Mesothelial cell of epicardium (in vitro differentiated cells): ENCODE data around the gene CST4. TPM values are rescaled to one million over a fixed set of nuclear protein-coding genes. Genes with fewer than 3 reads are reported as not detected.
"Not testable (repeated sequence)": the region's sequence is repeated elsewhere in the genome, so short reads cannot be mapped to it uniquely, and the experiment has no call there.

Source experiments
- DNase-seq, 2 experiments: peaks; one replicate each; pipeline ENCODE4 v3.0.0; 2021; ENCODE audit warnings: low spot score in 2 of 2; ENCODE audit not compliant: unreplicated experiment in 2 of 2
- H3K27ac Mint-ChIP-seq: 2 replicates; pipeline ENCODE4 v1.8.0; 2021; ENCODE audit warnings: mixed read lengths
- H3K27me3 Mint-ChIP-seq: 2 replicates; pipeline ENCODE4 v1.8.0; 2021; ENCODE audit warnings: low read depth, mixed read lengths
- H3K36me3 Mint-ChIP-seq: 2 replicates; pipeline ENCODE4 v1.8.0; 2021; ENCODE audit warnings: mixed read lengths
- H3K4me1 Mint-ChIP-seq: 2 replicates; pipeline ENCODE4 v1.8.0; 2021; ENCODE audit warnings: mixed read lengths
- H3K4me3 Mint-ChIP-seq: 2 replicates; pipeline ENCODE4 v1.8.0; 2021; ENCODE audit warnings: mild to moderate bottlenecking, moderate library complexity, mixed read lengths
- H3K9me3 Mint-ChIP-seq: 2 replicates; pipeline ENCODE4 v1.8.0; 2021; ENCODE audit warnings: mixed read lengths
- total RNA-seq: library from RNA; stranded (reverse); gene quantifications from 3 replicates; pipeline ENCODE4 v1.2.1, GENCODE V29; 2021
- TF ChIP-seq, protein P1 (sequence below): fragments of 200-600 bp; sonication (generic); IDR thresholded peaks from one replicate; pipeline ENCODE4 v1.5.0; 2021; ENCODE audit warnings: antibody characterized with exemption; ENCODE audit not compliant: unreplicated experiment

Gene CST4, protein sequence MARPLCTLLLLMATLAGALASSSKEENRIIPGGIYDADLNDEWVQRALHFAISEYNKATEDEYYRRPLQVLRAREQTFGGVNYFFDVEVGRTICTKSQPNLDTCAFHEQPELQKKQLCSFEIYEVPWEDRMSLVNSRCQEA
- total RNA-seq: not detected in 3 replicates

DNA sequence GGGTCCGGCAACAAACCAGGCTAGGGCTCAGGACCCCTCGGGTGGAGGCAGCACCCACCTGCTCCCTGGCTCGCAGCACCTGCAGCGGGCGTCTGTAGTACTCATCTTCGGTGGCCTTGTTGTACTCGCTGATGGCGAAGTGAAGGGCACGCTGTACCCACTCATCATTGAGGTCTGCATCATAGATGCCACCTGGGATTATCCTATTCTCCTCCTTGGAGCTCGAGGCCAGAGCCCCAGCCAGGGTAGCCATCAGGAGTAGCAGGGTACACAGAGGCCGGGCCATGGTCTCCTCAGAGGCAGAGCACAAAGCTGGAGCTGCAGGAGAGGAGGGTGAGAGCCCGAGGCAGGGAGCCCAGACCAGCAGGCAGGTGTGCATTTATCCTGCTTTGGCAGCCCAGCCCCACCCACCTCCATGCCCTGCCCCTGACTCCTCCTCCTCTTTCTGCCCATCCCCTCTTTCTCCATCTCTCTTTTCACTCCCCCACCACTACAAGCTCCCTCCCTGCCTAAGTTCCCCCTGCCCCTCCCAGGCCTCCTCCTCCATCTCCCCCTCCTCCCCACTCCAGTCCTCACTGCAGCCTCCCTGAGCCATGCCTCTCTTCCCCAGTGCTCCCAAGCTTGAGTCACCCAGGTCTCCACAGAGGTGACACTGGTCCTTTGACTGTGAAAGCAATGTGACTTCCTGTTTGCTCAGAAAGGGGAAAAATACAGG lies at the start of gene CST4:
CST4 (minus strand) TSS at position 355 of the 715 bp plus-strand sequence; CDS start at position 286, 69 bp downstream.
- not testable (repeated sequence) for H3K4me1 Mint-ChIP-seq, DNase-seq, H3K27me3 Mint-ChIP-seq, H3K9me3 Mint-ChIP-seq, H3K4me3 Mint-ChIP-seq, H3K27ac Mint-ChIP-seq, H3K36me3 Mint-ChIP-seq

DNA sequence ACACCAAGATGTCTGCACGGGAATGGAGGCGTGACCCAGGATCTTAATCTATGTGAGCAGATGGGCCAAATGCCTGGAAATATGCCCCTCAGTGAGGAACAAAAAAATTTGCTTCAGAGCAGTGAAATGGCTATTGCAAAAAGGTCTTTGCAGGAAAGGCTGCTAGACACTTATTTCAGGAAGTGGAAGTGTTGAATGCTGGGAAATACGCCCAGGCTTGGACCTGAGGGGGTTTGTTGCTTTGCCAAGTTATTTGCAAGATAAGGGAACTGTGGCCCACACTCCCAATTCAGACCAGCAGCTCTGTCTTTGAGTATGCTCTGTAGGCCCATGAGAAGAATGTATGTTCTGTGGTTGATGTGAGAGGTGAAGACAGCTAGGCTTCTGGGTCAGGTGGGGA lies 46.6 kb upstream of the CST4 start:
- H3K27me3 Mint-ChIP-seq: peaks cover 27% of the 10 kb centered on the region
- not testable (repeated sequence) for H3K27ac Mint-ChIP-seq, H3K9me3 Mint-ChIP-seq, H3K4me3 Mint-ChIP-seq, H3K4me1 Mint-ChIP-seq, H3K36me3 Mint-ChIP-seq, DNase-seq

DNA sequence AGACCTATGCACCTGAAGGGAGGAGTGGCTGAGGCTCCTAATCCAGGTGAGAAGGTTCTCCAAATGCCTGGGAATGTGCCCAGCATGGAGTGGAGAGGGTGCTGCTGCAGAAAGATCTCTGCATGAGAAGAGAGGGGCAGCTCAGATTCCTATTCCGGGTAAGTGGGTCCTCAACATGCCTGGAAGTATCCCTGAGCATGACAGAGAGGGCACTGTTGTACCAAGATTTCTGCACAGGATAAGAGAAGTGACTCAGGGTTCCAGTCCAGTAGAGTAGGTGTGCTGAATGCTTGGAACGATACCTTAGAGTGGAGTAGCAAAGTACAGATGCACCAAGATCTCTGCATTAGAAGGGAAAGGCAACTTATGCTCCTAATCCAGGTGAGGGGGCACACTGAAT lies 46.1 kb upstream of the CST4 start:
- H3K4me3 Mint-ChIP-seq, H3K36me3 Mint-ChIP-seq, DNase-seq, H3K27ac Mint-ChIP-seq, H3K9me3 Mint-ChIP-seq, H3K4me1 Mint-ChIP-seq: not testable (repeated sequence)
- H3K27me3 Mint-ChIP-seq: peaks cover 24% of the 10 kb centered on the region

DNA sequence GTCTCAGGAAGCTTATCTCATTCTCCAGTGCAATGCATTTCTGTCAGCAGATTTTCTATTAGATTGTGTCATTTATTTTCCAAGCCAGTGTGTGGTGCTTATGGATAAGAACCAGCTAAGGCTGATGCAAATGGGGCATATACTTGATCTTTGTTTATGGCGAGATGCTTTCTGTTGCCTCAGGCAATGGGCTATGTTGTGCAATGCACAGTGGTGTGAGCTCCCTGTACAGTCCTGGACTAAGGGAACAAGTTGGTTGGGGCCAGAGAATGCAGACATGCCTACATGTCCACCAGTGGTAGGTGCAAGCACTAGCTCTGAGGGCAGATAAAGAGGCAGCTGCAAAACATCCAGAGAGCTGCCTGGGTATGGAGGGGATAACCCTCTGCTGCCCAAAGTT lies 45.6 kb upstream of the CST4 start:
- not testable (repeated sequence) for H3K27ac Mint-ChIP-seq, H3K9me3 Mint-ChIP-seq, DNase-seq, H3K36me3 Mint-ChIP-seq, H3K4me3 Mint-ChIP-seq, H3K4me1 Mint-ChIP-seq
- H3K27me3 Mint-ChIP-seq: peaks cover 24% of the 10 kb centered on the region

DNA sequence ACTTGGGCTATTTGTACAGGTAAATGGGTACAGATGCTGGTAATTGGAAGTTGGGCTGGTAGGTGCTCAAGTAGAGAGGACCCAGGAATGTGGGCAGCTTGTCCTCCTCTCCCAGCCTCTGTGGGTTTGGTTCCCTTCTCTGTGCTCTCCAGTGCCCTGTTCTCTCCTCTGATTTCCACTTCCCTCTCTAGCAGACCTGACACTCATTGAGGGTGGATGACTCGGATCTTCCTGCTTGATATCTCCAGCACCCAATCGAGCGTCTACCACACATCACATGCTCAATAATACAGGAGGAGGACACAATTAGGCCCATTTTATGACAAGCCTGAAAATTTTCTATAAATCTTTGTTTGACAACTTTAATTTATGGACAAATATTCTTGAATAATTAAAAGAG lies 38.2 kb upstream of the CST4 start:
- Mint-ChIP-seq H3K4me3 (no peak overlapping the region), H3K27ac (no peak overlapping the region), H3K4me1 (no peaks in the 10 kb centered on the region), H3K36me3 (no peaks in the 10 kb centered on the region), H3K27me3 (peaks cover 22% of the 10 kb centered on the region), H3K9me3 (no peaks in the 10 kb centered on the region)
- TF ChIP-seq, protein P1, sequence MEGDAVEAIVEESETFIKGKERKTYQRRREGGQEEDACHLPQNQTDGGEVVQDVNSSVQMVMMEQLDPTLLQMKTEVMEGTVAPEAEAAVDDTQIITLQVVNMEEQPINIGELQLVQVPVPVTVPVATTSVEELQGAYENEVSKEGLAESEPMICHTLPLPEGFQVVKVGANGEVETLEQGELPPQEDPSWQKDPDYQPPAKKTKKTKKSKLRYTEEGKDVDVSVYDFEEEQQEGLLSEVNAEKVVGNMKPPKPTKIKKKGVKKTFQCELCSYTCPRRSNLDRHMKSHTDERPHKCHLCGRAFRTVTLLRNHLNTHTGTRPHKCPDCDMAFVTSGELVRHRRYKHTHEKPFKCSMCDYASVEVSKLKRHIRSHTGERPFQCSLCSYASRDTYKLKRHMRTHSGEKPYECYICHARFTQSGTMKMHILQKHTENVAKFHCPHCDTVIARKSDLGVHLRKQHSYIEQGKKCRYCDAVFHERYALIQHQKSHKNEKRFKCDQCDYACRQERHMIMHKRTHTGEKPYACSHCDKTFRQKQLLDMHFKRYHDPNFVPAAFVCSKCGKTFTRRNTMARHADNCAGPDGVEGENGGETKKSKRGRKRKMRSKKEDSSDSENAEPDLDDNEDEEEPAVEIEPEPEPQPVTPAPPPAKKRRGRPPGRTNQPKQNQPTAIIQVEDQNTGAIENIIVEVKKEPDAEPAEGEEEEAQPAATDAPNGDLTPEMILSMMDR: no peak
- DNase-seq: no peak

DNA sequence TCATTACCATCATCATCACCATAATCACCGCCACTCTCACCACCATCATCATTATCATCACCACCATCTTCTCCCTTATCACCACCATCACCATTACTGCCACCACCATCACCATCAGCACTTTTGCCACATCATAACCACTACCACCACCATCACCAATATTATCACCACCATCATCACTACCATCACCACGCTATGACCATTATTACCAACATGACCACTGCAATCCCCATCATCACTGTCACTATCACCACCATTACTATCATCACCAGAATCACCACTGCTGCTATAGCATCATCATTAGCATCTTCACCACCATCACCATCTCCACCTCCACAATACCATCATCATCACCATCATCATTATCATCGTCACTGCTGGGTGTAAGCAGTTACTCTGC lies 36.3 kb upstream of the CST4 start:
- H3K4me3 Mint-ChIP-seq: no peak overlapping the region
- no peak overlapping the region for H3K27ac Mint-ChIP-seq
- H3K27me3 Mint-ChIP-seq: peaks cover 15% of the 10 kb centered on the region
- H3K9me3 Mint-ChIP-seq: no peaks in the 10 kb centered on the region
- TF ChIP-seq, protein P1: no peak
- H3K36me3 Mint-ChIP-seq: no peaks in the 10 kb centered on the region
- no peak for DNase-seq
- no peaks in the 10 kb centered on the region for H3K4me1 Mint-ChIP-seq

DNA sequence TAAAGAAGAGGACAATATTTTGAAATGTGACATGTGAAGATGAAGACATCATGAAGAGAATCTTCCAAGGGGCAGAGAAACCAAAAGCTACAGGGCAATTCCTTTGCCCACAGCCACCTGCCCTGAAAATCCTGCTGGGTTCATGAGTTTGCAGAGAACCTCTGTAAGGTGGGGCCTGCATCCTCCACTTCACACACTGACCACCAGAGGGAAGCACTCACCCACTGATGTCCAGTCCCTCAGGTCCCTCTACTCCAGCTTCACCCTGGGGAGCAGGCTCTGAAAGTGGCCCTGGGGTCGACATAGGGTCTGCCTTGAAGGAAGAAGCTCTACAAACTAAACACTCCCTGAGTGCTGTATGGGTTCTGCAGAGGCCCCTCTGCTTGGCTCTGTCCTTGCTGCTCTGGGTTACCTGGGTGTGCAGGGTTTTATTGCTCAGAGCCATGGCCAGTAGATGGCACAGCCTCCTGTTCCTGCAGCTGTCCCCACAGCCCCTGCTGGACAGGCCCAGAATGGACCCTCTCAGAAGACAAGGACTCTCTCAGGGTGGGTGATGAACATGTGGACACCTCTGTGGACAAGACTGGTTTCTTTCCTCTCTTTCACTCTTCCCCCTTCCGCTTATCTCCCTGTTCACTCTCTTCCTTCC lies 34.9 kb upstream of the CST4 start:
- not testable (repeated sequence) for H3K36me3 Mint-ChIP-seq, DNase-seq
- peaks cover 15% of the 10 kb centered on the region for H3K27me3 Mint-ChIP-seq

DNA sequence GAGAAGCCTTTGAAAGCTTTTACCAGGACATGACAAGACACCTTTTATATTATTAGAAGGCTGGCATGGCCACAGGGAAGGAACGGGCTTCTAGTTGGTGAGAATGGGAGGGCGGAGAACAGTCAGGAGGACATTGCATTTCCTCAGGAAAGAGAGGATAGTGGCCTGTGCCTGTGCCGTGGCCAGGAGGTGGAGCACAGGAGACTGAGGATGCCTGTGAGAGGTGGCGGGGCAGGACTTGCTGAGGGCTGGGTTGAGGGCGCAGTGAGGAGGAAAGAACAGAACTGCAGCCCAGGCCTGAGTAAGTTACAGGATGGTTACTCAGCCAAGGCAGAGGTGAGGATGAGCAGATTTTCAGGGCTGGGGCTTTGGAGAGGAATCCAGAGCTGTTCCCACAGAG lies 34.0 kb upstream of the CST4 start:
- H3K4me1 Mint-ChIP-seq, H3K27ac Mint-ChIP-seq, H3K9me3 Mint-ChIP-seq, DNase-seq, H3K36me3 Mint-ChIP-seq, H3K4me3 Mint-ChIP-seq: not testable (repeated sequence)
- H3K27me3 Mint-ChIP-seq: peaks cover 10% of the 10 kb centered on the region

More for the DNA sequence above, 34.9 kb upstream of the CST4 start:
- H3K4me3 Mint-ChIP-seq, H3K4me1 Mint-ChIP-seq, H3K27ac Mint-ChIP-seq, H3K9me3 Mint-ChIP-seq: not testable (repeated sequence)
- TF ChIP-seq, protein P1: peak; percentile 45
